K562 (cell line): ENCODE data around the gene TMPO. TPM values are rescaled to one million over a fixed set of nuclear protein-coding genes. Genes with fewer than 3 reads are reported as not detected.

Experiments
- ATAC-seq: fragments of 200-7000 bp; cut with Tn5 transposase; 3 replicates; pipeline ENCODE4 v1.9.1; 2020; ENCODE audit warnings: moderate library complexity
- BruUV-seq: library from RNA; stranded (reverse); fragments of 400-500 nt; replicated peaks from 2 replicates; lab custom pipeline; 2021; lab: Mats Ljungman, UMichigan
- CTCF ChIA-PET: fragments of 300-600 bp; formaldehyde crosslinking; extraction: SDS; loops from one replicate; lab custom pipeline; 2021; ENCODE audit warnings: low intra/inter-chr PET ratio; lab: Yijun Ruan, JAX
- POLR2A ChIA-PET: fragments of 300-600, 350-650 bp; sonication (Branson Sonifier 250); formaldehyde crosslinking; extraction: SDS; loops from one replicate; lab custom pipeline; 2021; ENCODE audit warnings: antibody characterized with exemption, inconsistent platforms; lab: Yijun Ruan, JAX
- DNase-seq, 4 experiments: peaks; one replicate each; pipeline versions ENCODE4 v3.0.0 to v3.0.0-alpha.2; 2011 to 2018; ENCODE audit warnings: low spot score in 3 of 4, mixed read lengths in 3 of 4; ENCODE audit errors: extremely low read depth in 1 of 4
- FAIRE-seq: peaks from 2 replicates; lab custom pipeline; 2011; peaks lifted over from hg19 to GRCh38; lab: Jason Lieb, UNC
- H2AFZ ChIP-seq: 2 replicates; pipeline ENCODE4 v1.6.0; 2011; ENCODE audit warnings: low read depth, low read length, control low read depth, inconsistent platforms
- H3K27ac ChIP-seq: fragments of 200-600 bp; 3 replicates; pipeline ENCODE4 v1.8.0; 2011; ENCODE audit warnings: low read depth, mild to moderate bottlenecking, control low read depth, inconsistent platforms, low read length, moderate library complexity, mixed read lengths; ENCODE audit errors: extremely low read depth
- H3K27me3 ChIP-seq, 2 experiments: fragments of 300-600 bp in 1 of 2; 2 replicates in 1 of 2; 3 replicates in 1 of 2; pipeline versions ENCODE4 v1.6.0 to v1.8.0; 2011; ENCODE audit warnings: inconsistent platforms in 2 of 2, low read length in 2 of 2, mild to moderate bottlenecking in 1 of 2, mixed read lengths in 1 of 2, moderate library complexity in 1 of 2; ENCODE audit not compliant: control insufficient read depth in 2 of 2, insufficient read depth in 2 of 2
- H3K36me3 ChIP-seq: fragments of 300-600 bp; 3 replicates; pipeline ENCODE4 v1.8.0; 2011; ENCODE audit warnings: mild to moderate bottlenecking, low read length, inconsistent platforms; ENCODE audit not compliant: control insufficient read depth, insufficient read depth
- H3K4me1 ChIP-seq, 2 experiments: fragments of 200-600 bp in 1 of 2; replicated peaks in 1 of 2; 2 replicates in 1 of 2; 3 replicates in 1 of 2; pipeline versions ENCODE4 v1.5.1 to v1.8.0; 2011; ENCODE audit warnings: inconsistent platforms in 2 of 2, low read length in 2 of 2, mild to moderate bottlenecking in 1 of 2, mixed read lengths in 1 of 2, moderate library complexity in 1 of 2; ENCODE audit not compliant: control insufficient read depth in 2 of 2, insufficient read depth in 2 of 2
- H3K4me2 ChIP-seq: 2 replicates; pipeline ENCODE4 v1.6.1; 2011; ENCODE audit warnings: low read length, control low read depth, inconsistent platforms, mixed read lengths; ENCODE audit not compliant: insufficient read depth
- H3K4me3 ChIP-seq: fragments of 200-600 bp; sonication (generic), shearing (Covaris generic); 2 replicates; pipeline ENCODE4 v1.5.1; 2016; ENCODE audit warnings: control low read depth, inconsistent platforms
- H3K79me2 ChIP-seq: fragments of 200-600 bp; 3 replicates; pipeline ENCODE4 v1.8.0; 2011; ENCODE audit warnings: low read length, inconsistent platforms; ENCODE audit not compliant: control insufficient read depth, insufficient read depth
- H3K9ac ChIP-seq, 2 experiments: 2 replicates each; pipeline versions ENCODE4 v1.6.0 to v1.6.1; 2011; ENCODE audit warnings: low read depth in 2 of 2, low read length in 2 of 2, control low read depth in 1 of 2, inconsistent platforms in 1 of 2, mild to moderate bottlenecking in 1 of 2, mixed read lengths in 1 of 2; ENCODE audit not compliant: insufficient read depth in 1 of 2
- H3K9me1 ChIP-seq: one replicate; pipeline ENCODE4 v1.6.0; 2011; ENCODE audit warnings: inconsistent platforms, mild to moderate bottlenecking, low read length, moderate library complexity; ENCODE audit not compliant: control insufficient read depth, insufficient read depth
- H3K9me3 ChIP-seq: replicated peaks from 2 replicates; pipeline ENCODE4 v1.5.1; 2011; ENCODE audit warnings: low read depth, low read length, inconsistent platforms; ENCODE audit not compliant: control insufficient read depth, insufficient read depth
- H4K20me1 ChIP-seq: replicated peaks from 2 replicates; pipeline ENCODE4 v1.6.1; 2011; ENCODE audit warnings: low read length, inconsistent platforms, mixed read lengths; ENCODE audit not compliant: control insufficient read depth, insufficient read depth
- BRD9 ChIP-seq: fragments of 450-650 bp; IDR thresholded peaks from 2 replicates; pipeline ENCODE4 v1.6.1; 2018; ENCODE audit warnings: low read depth; ENCODE audit not compliant: partially characterized antibody
- DMBX1 ChIP-seq: fragments of 250-450 bp; sonication (Bioruptor Pico); IDR thresholded peaks from 2 replicates; pipeline ENCODE4 v1.8.0; 2022; ENCODE audit warnings: inconsistent platforms, mild to moderate bottlenecking, moderate library complexity, borderline replicate concordance
- RBM17 ChIP-seq: fragments of 200-400 bp; formaldehyde crosslinking; IDR thresholded peaks from 2 replicates; pipeline ENCODE4 v1.6.1; 2017; ENCODE audit warnings: low read depth, mild to moderate bottlenecking, low read length, borderline replicate concordance
- WGBS: fragments of 100-300 bp; shearing (Covaris generic); methylation state at CpG from one replicate; pipeline ENCODE4 v1.1.6; 2016; ENCODE audit warnings: low coverage, mixed read lengths; ENCODE audit not compliant: insufficient coverage; ENCODE audit errors: missing lambda C conversion rate; 5-methylcytosine and 5-hydroxymethylcytosine counted together
- in situ Hi-C: fragments of 300-500 bp; cut with MboI; formaldehyde crosslinking; loops from 4 replicates; pipeline ENCODE4 v1.15.0; 2018; ENCODE audit warnings: inconsistent platforms, mixed read lengths
- intact Hi-C: fragments of 100-400 bp; cut with micrococcal nuclease; formaldehyde crosslinking; loops from 2 replicates; pipeline ENCODE4 v1.14.2; 2022
- polyA plus RNA-seq, 8 experiments: library from polyadenylated mRNA; depleted of rRNA in 4 of 8; stranded (reverse) in 5 of 8; unstranded in 3 of 8; fragments of >200 nt; fragmentation: Nextera tagmentation in 2 of 8; fragmentation: Illumina TruSeq in 1 of 8; extraction: Ambion mirVana in 2 of 8; extraction: Trizol in 1 of 8; gene quantifications; 2 replicates each; pipeline versions ENCODE4 v1.2.1 to v1.2.3, GENCODE V29; 2011 to 2014; ENCODE audit warnings: inconsistent platforms in 1 of 8, missing spikeins in 1 of 8
- total RNA-seq, 7 experiments: library from RNA; depleted of rRNA in 6 of 7; stranded (reverse); fragments of >200 nt in 6 of 7; fragmentation: Illumina TruSeq in 2 of 7; extraction: Trizol in 2 of 7; gene quantifications; 2 replicates each; pipeline versions ENCODE4 v1.2.1 to v1.2.3, GENCODE V29; 2011 to 2021; ENCODE audit warnings: low replicate concordance in 1 of 7
- TF ChIP-seq, protein P1 (sequence below), 2 experiments: fragments of 450-650 bp; formaldehyde crosslinking in 1 of 2; IDR thresholded peaks; 2 replicates each; pipeline versions ENCODE4 v1.4.0 to v1.6.1; 2014 to 2020; ENCODE audit warnings: mild to moderate bottlenecking in 2 of 2, borderline replicate concordance in 1 of 2, low read depth in 1 of 2
- TF ChIP-seq, protein P2 (sequence below): IDR thresholded peaks from 2 replicates; pipeline ENCODE4 v1.6.1; 2011; ENCODE audit warnings: borderline replicate concordance, low read depth, mild to moderate bottlenecking, moderate library complexity, low read length; ENCODE audit not compliant: insufficient read depth, poor library complexity, severe bottlenecking

The TMPO gene
- total and polyA plus RNA-seq, 9 of the 15 experiments (the other 6 are each of a cell fraction or from before 2014, with no cell fraction given): 62.1 to 263 (median 182) TPM

DNA sequence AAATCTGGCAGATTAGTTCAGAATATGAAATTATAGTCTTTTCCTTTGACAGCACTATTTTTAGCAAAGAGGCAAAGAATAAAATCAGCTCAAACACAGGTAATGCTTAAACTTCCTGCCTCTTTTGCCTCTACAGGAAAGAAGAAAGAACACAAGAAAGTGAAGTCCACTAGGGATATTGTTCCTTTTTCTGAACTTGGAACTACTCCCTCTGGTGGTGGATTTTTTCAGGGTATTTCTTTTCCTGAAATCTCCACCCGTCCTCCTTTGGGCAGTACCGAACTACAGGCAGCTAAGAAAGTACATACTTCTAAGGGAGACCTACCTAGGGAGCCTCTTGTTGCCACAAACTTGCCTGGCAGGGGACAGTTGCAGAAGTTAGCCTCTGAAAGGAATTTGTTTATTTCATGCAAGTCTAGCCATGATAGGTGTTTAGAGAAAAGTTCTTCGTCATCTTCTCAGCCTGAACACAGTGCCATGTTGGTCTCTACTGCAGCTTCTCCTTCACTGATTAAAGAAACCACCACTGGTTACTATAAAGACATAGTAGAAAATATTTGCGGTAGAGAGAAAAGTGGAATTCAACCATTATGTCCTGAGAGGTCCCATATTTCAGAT is 17.4 kb downstream of the TMPO start:
- DNase-seq (peak; percentile 46 to 74 (median 50)), FAIRE-seq (peak; percentile 77), ATAC-seq (peak; percentile 85)
- Histone ChIP-seq H3K79me2 (peaks cover 86% of the 10 kb centered on the region), H3K9ac (no peak overlapping the region), H3K4me3 (no peak overlapping the region), H2AFZ (no peak overlapping the region), H3K27me3 (no peaks in the 10 kb centered on the region), H3K4me1 (peaks cover 0 to 12% of the 10 kb centered on the region in 2 experiments; a peak in 3 of 5 replicates), H3K4me2 (no peak overlapping the region), H3K9me1 (no peaks in the 10 kb centered on the region), H3K36me3 (peaks cover 99% of the 10 kb centered on the region), H3K27ac (no peak overlapping the region; the same call in 2 of the 3 replicates), H4K20me1 (no peaks in the 10 kb centered on the region), H3K9me3 (no peaks in the 10 kb centered on the region)
- BruUV-seq: no TSS peak
- ChIA-PET CTCF (interaction anchor here (0.7 to 1.3 kb wide), 4 partner anchors 108 to 121 kb away, joined by 3 to 8 read pairs (median 4); no protein-coding TSS in a partner anchor), POLR2A (interaction anchor here (0.6 to 5.0 kb wide), 4 partner anchors 10 to 61 kb away, joined by 3 to 33 read pairs (median 6); no protein-coding TSS in a partner anchor)
- WGBS: 56% methylated on average over 4 of the region's 4 CpGs
- intact Hi-C loops: loop anchor here (1.0 to 5.0 kb wide), 3 partner anchors 13 to 60 kb away; partner anchors contain the start of gene SLC25A3
- in situ Hi-C loops: no loop called here
- TF ChIP-seq, protein P1, sequence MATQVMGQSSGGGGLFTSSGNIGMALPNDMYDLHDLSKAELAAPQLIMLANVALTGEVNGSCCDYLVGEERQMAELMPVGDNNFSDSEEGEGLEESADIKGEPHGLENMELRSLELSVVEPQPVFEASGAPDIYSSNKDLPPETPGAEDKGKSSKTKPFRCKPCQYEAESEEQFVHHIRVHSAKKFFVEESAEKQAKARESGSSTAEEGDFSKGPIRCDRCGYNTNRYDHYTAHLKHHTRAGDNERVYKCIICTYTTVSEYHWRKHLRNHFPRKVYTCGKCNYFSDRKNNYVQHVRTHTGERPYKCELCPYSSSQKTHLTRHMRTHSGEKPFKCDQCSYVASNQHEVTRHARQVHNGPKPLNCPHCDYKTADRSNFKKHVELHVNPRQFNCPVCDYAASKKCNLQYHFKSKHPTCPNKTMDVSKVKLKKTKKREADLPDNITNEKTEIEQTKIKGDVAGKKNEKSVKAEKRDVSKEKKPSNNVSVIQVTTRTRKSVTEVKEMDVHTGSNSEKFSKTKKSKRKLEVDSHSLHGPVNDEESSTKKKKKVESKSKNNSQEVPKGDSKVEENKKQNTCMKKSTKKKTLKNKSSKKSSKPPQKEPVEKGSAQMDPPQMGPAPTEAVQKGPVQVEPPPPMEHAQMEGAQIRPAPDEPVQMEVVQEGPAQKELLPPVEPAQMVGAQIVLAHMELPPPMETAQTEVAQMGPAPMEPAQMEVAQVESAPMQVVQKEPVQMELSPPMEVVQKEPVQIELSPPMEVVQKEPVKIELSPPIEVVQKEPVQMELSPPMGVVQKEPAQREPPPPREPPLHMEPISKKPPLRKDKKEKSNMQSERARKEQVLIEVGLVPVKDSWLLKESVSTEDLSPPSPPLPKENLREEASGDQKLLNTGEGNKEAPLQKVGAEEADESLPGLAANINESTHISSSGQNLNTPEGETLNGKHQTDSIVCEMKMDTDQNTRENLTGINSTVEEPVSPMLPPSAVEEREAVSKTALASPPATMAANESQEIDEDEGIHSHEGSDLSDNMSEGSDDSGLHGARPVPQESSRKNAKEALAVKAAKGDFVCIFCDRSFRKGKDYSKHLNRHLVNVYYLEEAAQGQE (IDR thresholded peaks at IDR 0.05; ENCODE audit: borderline replicate concordance): peak; percentile 43; the same call in 1 of the 2 replicates
- TF ChIP-seq, protein P1 (CRISPR knock-in tag; IDR thresholded peaks at IDR 0.05; ENCODE audit: low read depth): no peak
- no peak for TF ChIP-seq RBM17
- peak; percentile 43; the same call in 1 of the 2 replicates for TF ChIP-seq DMBX1
- TF ChIP-seq, protein P2, sequence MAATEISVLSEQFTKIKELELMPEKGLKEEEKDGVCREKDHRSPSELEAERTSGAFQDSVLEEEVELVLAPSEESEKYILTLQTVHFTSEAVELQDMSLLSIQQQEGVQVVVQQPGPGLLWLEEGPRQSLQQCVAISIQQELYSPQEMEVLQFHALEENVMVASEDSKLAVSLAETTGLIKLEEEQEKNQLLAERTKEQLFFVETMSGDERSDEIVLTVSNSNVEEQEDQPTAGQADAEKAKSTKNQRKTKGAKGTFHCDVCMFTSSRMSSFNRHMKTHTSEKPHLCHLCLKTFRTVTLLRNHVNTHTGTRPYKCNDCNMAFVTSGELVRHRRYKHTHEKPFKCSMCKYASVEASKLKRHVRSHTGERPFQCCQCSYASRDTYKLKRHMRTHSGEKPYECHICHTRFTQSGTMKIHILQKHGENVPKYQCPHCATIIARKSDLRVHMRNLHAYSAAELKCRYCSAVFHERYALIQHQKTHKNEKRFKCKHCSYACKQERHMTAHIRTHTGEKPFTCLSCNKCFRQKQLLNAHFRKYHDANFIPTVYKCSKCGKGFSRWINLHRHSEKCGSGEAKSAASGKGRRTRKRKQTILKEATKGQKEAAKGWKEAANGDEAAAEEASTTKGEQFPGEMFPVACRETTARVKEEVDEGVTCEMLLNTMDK: peak; percentile 53
- peak; percentile 24 for TF ChIP-seq BRD9
